DMS114 treated with DMSO at 0.1 percent for 48 hours (cell line): Measurements from ENCODE around the gene DRGX.

Experiments
- DNase-seq: peaks from one replicate; lab custom pipeline; 2025; ENCODE audit not compliant: unreplicated experiment; lab: John Stamatoyannopoulos, UW

DRGX gene

DNA sequence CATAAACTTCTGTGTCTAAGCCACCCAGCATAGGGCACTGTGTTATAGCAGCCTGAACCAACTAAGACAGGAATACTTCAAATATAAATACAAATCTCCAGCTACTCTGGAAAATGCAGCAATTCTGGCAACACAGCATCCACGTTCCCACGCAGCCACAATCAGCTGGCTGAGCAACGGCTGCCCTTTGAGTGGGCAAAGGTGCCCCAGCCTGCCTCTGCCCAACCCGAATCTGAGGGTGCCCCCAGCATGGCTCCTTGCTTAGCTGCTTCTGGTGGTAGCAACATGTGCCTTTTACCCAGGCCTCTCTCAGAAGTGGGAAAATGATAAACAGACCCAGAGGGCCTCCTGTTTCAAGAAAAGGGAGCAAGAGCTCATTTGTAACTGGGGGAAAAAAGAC lies 12.0 kb downstream of the DRGX start:
- DNase-seq, result no peak

DNA sequence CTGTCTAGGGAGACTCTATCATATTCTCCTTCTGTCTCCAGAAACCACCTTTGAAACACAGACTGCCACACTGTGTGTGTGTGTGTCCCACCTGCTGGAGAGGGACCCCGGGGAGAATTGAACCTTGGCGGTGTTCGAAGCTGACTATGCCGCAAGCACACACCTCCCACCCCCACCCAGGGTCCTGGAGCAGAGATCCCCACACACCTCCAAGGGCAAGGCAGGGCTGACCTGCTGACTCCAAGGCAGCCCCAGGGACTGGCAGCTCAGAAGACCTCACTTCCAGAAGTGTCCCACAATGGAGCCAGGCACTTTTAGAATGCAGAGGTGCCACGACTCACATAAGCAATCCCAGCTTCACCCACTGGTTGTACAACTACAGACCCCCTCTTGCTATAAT lies 13.1 kb downstream of the DRGX start:
- DNase-seq, result no peak

DNA sequence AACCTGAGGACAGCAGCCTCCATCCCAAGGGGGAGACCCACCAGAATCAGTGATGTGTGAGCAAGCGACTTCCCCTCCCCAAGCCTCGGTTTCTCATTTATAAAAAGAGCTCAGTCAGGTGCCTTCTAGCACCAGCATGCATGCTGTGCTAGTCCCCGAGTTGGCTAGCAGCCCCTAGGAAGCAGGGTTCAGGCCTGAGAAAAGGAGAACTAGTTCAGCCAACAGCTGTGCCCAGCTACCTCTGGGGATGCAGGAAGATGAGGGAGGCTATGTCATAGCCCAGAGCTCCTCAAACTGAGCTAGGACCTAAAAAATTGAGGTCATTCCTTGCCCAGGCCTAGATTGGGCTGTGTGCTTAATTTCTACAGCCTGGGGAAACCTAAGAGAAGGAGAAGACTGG lies 13.7 kb downstream of the DRGX start:
- DNase-seq, result no peak

DNA sequence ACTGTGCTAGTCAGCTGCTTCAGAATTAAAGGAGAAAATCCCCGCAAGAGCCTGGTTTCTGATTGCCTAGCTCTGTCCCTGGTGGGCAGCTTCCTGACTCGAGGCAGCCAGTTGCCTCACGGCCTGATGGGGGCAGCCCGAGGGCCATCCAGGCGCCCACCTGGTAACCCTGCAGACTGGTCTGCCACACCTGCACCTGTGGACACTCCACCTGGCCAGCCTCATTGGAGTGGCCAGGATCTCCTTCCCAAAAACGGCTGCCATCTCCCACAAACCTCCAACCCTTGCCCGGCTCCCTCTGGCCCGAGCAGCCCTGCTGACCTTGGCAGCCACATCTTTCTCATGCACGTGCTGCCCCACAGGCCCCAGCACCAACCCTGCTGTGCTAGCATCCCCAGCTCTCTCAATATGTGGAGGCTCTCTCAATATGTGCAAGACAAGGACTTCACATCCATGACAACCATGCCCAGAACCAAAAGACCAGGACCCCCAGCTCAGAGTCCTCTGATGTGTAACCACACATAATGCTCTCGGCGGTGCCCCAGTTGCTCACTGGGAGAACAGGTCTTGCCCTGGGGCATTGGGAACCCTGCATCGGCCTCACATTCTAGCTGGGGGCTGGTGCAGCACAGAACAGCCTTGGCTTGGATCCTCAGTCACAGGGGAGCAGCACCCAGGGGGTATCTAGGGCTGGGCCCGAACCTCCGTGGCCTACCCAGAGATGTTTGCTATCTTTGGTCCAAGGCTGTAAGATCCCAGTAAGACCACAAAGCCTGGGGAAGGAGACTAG lies 14.6 kb downstream of the DRGX start:
- DNase-seq, result no peak

GRCh38 chr10:49379596-49380410 lies 16.1 kb downstream of the DRGX start:
- no peak for DNase-seq

DNA sequence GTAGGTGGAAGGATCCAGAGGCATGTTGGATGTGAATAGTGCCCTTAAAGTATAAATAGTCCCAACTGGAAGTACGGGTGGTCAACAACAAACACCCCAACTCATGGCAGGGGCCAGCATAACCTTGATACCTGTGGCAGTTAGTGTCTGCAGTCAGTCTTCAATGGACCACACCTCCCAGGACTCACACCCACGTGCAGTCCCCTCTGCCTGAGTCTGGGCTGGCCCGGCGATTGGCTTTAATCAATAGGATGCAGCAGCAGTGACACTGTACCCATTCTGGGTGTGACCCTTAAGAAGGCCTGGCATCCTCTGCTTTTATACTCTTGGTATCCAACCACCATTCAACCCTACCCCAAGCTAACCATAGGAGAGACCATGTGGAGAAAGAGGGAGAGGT lies 18.6 kb downstream of the DRGX start:
- no peak for DNase-seq

DNA sequence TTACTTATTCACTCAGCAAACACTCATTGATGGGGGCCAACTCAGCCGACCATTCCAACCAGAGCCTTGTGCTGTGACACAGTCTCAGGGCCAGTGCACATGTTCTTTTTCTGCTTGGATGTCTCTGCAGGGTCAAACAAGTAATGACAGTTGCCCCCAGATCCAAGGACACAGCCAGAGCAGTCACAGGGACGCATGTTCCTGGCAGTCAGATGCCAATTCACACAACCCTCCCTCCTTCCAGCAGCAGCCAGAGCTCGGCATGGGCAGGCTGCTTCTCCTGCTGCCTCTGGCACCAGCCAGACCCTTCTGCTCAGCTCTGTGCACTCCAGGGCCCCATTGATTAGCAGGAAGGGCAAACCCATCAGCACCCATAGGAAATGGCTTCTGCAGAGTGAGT lies 20.3 kb downstream of the DRGX start:
- DNase-seq, result no peak

DNA sequence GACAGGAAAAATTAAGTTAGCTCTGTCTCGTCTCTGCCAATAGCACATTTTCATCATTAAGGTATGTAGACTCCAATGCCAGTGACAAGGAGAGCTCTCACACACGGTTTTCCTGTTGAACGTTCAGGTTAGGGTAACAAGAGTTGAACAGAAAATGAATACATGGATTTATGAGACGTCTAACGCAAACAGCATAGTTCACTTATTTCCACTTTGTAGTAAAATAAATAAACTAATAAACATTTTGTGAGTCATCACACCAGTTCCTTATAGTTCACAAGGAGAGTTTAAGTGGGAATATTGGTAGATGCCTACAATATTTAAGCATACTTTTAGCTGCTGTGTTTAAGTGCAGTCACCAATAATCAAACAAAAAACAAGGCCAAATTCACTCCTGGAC lies 21.1 kb downstream of the DRGX start:
- DNase-seq, result no peak

- DNase-seq, result no peak
These were observed 22.5 kb downstream of the DRGX start for GRCh38 chr10:49373361-49373760.

DNA sequence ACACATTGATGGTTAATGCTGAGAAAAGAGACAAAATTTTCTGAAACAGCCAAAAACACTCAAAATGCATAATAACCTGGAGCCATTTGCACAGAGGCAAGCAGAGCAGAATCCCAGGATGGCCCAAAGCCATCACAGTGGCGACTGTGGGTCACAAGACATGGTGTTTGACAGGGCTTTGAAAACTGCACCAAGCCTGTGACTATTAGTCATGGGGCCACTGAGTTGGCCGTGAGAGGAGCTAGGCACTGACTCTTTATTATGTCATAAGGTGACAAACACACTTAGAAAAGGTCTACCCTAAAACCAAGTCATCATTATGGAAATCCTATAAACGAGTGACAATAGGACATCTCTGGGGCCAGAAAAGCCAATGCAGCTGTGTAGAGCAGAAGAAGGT lies 23.9 kb downstream of the DRGX start:
- DNase-seq, result no peak

GRCh38 chr10:49370326-49371100 lies 25.4 kb downstream of the DRGX start:
- DNase-seq, result no peak

DNA sequence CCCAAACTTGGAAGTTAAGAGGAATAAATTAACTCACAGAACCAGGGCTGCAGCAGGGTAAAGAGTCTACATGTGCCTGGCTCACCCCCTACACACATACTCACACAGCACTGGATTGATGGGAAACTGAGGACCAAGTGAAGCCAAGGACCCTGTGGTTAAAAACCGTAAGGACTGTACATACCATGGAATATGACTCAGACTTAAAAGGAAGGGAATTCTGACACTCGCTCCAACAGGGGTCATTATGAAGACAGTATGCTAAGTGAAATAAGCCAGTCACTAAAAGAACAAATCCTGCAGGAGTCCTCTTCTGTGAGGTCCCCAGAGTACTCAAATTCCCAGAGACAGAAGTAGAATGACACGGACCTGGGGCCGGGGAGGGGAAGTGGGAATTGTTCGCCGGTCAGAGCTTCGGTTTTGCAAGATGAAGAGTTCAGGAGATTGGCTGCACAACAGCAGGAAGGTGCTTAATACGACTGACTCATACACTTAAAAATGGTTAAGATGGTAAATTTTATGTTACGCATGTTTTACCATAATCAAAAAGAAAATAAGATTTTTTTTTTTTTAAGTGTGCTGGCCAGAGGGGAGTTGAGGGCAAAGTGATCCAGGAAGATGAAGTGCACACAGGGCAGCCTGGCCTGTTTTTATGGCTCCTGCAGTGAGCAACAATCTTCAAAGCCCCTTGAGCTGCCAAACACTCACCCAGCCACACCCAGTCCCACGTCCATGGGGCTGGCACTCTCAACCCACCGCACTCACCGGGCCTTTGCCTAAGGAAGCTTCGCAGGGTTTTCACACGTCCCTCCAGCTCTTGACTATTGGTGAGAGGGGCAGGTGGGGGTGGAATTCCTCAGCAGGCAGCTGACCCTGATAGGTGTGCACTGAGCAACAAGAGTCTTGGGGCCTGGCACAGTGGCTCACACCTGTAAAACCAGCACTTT lies 26.4 kb downstream of the DRGX start:
- DNase-seq, result no peak

GRCh38 chr10:49368256-49368655 lies 27.6 kb downstream of the DRGX start:
- DNase-seq, result no peak

- no peak for DNase-seq
These were observed 28.3 kb downstream of the DRGX start for GRCh38 chr10:49367600-49367999.

DNA sequence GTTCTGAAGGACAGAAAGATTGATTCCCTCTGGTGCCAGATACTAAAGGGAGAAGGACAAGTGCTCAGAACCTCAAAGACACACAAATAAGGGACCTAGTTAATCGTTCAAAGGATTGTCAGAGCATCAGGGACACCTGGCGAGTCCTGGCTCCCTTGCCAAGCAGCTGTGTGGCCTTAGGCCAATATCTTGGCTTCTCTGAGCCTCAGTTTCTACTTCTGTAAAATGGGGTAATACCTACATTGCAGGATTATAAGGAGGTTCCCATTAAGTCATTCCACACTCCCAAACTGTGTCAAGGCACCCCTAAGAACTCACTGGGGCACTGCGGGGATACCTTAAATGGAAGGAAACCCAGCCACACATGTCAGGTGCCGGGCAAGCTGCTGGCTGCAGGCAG lies 29.4 kb downstream of the DRGX start:
- no peak for DNase-seq

DNA sequence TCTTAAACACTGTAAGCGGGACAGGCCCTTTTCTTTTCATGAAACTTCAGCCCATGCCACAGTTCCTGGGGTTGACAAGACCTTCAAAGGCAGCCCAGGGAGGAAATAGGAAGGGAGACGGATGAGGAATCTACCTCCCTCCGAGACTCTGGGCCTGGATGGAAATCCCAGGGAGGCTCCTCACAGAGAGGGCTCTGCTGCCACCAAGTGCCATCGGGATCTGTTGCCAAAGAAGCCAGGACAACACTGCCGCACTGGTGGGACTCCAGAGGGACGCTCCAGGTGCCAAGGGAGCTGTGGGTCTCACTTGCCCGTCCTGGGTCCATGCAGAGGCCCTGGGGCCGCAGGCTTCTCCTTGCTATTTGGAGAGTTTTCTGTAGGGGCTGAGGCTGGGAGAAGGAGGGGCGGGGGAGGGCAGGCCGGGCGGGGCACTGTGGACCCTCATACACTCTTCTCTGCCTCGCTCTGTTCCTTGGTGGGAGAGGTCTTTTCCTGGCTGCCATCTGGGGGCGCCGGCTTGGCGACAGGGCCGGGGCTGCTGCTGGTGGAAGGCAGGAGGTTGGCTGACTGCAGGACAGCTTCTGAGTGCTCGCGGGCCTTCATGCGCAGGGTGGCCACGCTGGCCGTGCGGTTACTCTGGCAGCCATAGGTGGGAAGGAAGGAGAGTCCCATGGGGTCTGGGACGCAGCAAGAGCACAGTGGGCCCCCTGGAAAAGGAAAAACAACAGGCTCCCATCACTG lies 30.0 kb downstream of the DRGX start:
- DNase-seq, result no peak

DNA sequence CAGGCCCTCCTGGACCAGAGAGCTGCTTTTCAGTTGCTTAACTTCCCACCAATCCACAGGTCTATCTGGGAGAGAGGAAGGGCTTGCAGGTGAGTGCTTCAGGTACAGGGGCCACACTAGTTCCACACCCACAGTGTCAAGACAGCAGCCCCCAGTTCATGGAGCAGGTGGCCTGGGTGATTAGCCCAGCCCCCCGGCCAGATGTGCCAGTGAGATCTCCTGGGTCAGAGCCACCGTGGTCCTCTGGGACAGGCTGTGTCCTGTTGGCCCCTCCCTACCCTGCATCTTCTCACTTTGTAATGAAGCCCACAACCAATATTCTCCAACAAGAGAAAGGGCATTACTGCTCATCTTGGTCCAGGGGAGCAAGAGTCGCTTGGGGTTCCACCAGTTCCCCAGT lies 30.6 kb downstream of the DRGX start:
- no peak for DNase-seq

- DNase-seq, result no peak
These were observed 31.1 kb downstream of the DRGX start for GRCh38 chr10:49364747-49365146.

DNA sequence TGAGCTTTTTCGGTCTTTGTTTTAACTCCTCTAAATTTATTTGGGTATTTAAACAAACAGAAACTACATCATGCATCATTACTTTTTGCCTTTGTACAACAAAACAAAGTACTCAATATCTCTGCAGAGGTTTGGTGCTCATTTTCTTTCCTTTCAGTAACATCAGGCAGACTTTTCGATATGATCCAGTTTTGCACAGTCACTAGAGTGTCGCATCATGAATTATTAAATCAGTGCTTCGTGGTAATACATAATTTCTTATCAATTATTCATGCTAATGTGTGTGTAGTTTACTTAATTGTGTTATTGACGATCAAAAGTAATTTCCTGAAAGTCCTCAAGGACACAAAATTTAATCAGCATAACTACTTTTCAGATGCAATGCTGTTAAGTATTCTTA lies 31.8 kb downstream of the DRGX start:
- DNase-seq, result no peak
